BE2C (cell line): ENCODE measurements around the gene BMERB1.

ENCODE experiments used
- DNase-seq: peaks from one replicate; pipeline ENCODE4 v3.0.0-alpha.2; 2020
- H3K27me3 ChIP-seq: fragments of 250-450 bp; sonication (Bioruptor Pico); 2 replicates; pipeline ENCODE4 v1.5.1; 2020; ENCODE audit warnings: mild to moderate bottlenecking
- H3K36me3 ChIP-seq: fragments of 250-450 bp; sonication (Bioruptor Pico); 2 replicates; pipeline ENCODE4 v1.5.1; 2020; ENCODE audit warnings: mild to moderate bottlenecking
- H3K4me1 ChIP-seq: fragments of 250-450 bp; sonication (Bioruptor Pico); 2 replicates; pipeline ENCODE4 v1.5.1; 2020
- H3K4me3 ChIP-seq: 2 replicates; pipeline ENCODE4 v1.5.1; 2011; ENCODE audit warnings: low read depth, low read length
- H3K9me3 ChIP-seq: fragments of 250-450 bp; sonication (Bioruptor Pico); 2 replicates; pipeline ENCODE4 v1.5.1; 2020
- CTCF ChIP-seq: IDR thresholded peaks from 2 replicates; pipeline ENCODE4 v1.5.1; 2012; ENCODE audit warnings: mild to moderate bottlenecking, low read depth, low read length

The BMERB1 gene

GRCh38 chr16:15586716-15587115 is 152.3 kb downstream of the BMERB1 start:
- TF ChIP-seq CTCF, result no peak
- Histone ChIP-seq H3K9me3 (no peaks in the 10 kb centered on the region), H3K36me3 (no peaks in the 10 kb centered on the region)

GRCh38 chr16:15587152-15587825 is 152.9 kb downstream of the BMERB1 start:
- no peaks in the 10 kb centered on the region for H3K9me3 ChIP-seq
- H3K27me3 ChIP-seq, result no peaks in the 10 kb centered on the region
- no peak for DNase-seq
- TF ChIP-seq CTCF, result no peak
- H3K4me3 ChIP-seq, result no peak overlapping the region
- H3K36me3 ChIP-seq, result no peaks in the 10 kb centered on the region
- no peaks in the 10 kb centered on the region; the same call in 1 of the 2 replicates for H3K4me1 ChIP-seq

More at GRCh38 chr16:15586716-15587115, 152.3 kb downstream of the BMERB1 start:
- H3K4me1 ChIP-seq, result no peaks in the 10 kb centered on the region; the same call in 1 of the 2 replicates
- DNase-seq, result no peak
- H3K4me3 ChIP-seq, result no peak overlapping the region
- no peaks in the 10 kb centered on the region for H3K27me3 ChIP-seq

- no peaks in the 10 kb centered on the region for H3K9me3 ChIP-seq
- no peak overlapping the region for H3K4me3 ChIP-seq
- peaks cover 12% of the 10 kb centered on the region; the same call in 1 of the 2 replicates for H3K36me3 ChIP-seq
- no peaks in the 10 kb centered on the region; the same call in 1 of the 2 replicates for H3K4me1 ChIP-seq
- H3K27me3 ChIP-seq, result no peaks in the 10 kb centered on the region
- no peak for DNase-seq
- TF ChIP-seq CTCF, result no peak
Observed at GRCh38 chr16:15592324-15592723, 157.9 kb downstream of the BMERB1 start.

- no peak for DNase-seq
- no peaks in the 10 kb centered on the region; the same call in 1 of the 2 replicates for H3K4me1 ChIP-seq
- no peaks in the 10 kb centered on the region for H3K27me3 ChIP-seq
- no peak for TF ChIP-seq CTCF
- H3K9me3 ChIP-seq, result no peaks in the 10 kb centered on the region
- H3K36me3 ChIP-seq, result peaks cover 15% of the 10 kb centered on the region
- H3K4me3 ChIP-seq, result no peak overlapping the region
Observed at GRCh38 chr16:15593235-15593634, 158.8 kb downstream of the BMERB1 start.

- Histone ChIP-seq H3K4me1 (no peaks in the 10 kb centered on the region; the same call in 1 of the 2 replicates), H3K27me3 (no peaks in the 10 kb centered on the region), H3K4me3 (no peak overlapping the region), H3K9me3 (no peaks in the 10 kb centered on the region), H3K36me3 (peaks cover 15% of the 10 kb centered on the region)
- no peak for DNase-seq
- TF ChIP-seq CTCF, result no peak
Observed at GRCh38 chr16:15594711-15595320, 160.4 kb downstream of the BMERB1 start.

GRCh38 chr16:15597135-15597534 is 162.7 kb downstream of the BMERB1 start:
- peaks cover 32% of the 10 kb centered on the region for H3K36me3 ChIP-seq

More at GRCh38 chr16:15597135-15597534, 162.7 kb downstream of the BMERB1 start:
- H3K9me3 ChIP-seq, result no peaks in the 10 kb centered on the region
- H3K27me3 ChIP-seq, result no peaks in the 10 kb centered on the region
- no peak for DNase-seq
- no peak overlapping the region for H3K4me3 ChIP-seq
- no peak for TF ChIP-seq CTCF
- H3K4me1 ChIP-seq, result no peaks in the 10 kb centered on the region
